GM18519 (cell line): ENCODE results near the gene TP73.
"Not testable (repeated sequence)": the region's sequence is repeated elsewhere in the genome, so short reads cannot be mapped to it uniquely, and the experiment has no call there.

ENCODE experiments used
- ATAC-seq: cut with Tn5 transposase; IDR thresholded peaks from one replicate; pipeline ENCODE4 v1.9.1; 2021; ENCODE audit warnings: mild to moderate bottlenecking, moderate library complexity; ENCODE audit not compliant: unreplicated experiment, low FRiP score

TP73 gene

GRCh38 chr1:3717715-3718601 lies 65.6 kb downstream of the TP73 start:
- no peak for ATAC-seq

- ATAC-seq, result no peak
Measured at GRCh38 chr1:3718764-3719163, 66.4 kb downstream of the TP73 start.

GRCh38 chr1:3721955-3722465 lies 69.7 kb downstream of the TP73 start:
- ATAC-seq, result no peak

GRCh38 chr1:3722846-3723245 lies 70.5 kb downstream of the TP73 start:
- ATAC-seq, result no peak

DNA sequence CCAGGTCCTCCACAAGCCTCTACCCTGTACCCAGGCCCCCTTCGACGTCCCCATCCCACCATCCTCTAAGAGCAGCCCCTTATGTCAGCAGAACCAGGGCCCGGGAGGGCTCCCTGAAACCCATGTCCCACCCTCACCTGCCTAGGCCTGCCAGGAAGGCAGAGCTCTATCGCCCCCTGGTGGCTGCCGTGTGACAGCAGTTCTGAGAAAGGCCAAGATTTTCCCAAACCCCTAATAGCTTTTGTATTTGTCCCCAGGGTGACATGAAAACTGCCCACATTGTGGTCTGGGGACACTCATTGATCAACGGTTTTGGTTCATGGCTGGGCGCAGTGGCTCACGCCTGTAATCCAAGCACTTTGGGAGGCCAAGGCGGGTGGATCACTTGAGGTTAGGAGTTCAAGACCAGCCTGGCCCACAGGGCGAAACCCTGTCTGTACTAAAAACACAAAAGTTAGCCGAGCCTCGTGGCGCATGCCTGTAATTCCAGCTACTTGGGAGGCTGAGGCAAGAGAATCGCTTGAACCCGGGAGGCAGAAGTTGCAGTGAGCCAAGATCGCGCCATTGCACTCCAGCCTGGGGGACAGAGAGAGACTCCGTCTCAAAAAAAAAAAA lies 72.2 kb downstream of the TP73 start:
- not testable (repeated sequence) for ATAC-seq

DNA sequence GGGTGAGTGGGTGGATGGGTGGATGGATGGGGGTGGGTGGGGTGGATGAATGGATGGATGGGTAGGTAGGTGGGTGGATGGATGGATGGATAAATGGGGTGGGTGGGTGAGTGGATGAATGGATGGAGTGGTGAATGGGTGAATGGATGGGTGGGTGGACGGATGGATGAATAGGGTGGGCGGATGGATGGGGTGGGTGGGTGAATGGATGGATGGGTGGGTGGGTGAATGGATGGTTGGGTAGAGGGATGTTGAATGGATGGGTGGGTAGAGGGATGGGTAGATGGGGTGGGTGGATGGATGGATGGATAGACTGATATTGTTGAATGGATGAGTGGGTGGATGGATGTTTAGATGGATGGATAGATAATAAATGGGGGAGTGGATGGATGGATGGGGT lies 73.0 kb downstream of the TP73 start:
- ATAC-seq, result no peak

GRCh38 chr1:3727042-3727824 lies 74.9 kb downstream of the TP73 start:
- ATAC-seq, result no peak

DNA sequence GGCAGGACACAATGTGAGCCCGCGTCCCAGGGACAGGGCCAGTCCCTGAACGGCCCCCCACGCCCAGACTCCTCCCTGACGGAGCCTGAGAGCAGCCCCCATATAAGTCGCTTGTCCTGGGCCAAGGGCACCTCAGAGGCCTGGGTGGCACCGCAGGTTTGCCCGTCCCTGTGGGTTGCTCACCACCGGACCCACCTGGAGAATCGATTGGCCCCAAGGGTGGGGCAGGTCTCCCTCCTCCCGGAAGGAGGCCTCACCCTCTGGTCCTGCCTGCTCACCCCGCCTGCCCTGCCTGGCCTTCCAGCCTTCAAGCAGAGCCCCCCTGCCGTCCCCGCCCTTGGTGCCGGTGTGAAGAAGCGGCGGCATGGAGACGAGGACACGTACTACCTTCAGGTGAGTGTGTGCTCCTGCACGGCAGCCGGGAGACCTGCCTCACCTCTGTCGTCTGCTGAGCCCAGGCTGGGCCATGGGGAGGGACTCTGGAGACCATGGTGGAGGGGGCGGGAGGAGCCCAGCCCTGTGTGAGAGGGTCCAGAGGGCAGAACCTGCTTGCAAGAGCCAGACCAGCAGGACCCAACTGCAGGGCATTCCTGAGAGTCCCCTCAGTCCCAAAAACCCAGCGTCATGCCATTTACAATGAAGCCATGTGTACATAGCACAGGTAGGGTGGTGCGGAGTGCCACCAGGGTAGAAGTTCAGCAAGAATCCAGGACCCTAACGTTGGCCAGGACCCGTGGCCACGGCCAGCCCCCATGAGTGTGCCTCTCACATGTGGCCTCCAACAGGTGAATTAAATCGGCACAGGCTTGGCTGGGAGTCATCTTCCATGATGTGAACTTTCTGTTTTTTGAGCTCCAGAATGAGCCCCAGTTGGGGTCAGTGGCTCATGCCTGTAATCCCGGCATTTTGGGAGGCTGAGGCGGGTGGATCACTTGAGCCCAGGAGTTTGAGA lies 75.8 kb downstream of the TP73 start:
- no peak for ATAC-seq

- no peak for ATAC-seq
Measured at GRCh38 chr1:3729594-3730542, 77.6 kb downstream of the TP73 start.

DNA sequence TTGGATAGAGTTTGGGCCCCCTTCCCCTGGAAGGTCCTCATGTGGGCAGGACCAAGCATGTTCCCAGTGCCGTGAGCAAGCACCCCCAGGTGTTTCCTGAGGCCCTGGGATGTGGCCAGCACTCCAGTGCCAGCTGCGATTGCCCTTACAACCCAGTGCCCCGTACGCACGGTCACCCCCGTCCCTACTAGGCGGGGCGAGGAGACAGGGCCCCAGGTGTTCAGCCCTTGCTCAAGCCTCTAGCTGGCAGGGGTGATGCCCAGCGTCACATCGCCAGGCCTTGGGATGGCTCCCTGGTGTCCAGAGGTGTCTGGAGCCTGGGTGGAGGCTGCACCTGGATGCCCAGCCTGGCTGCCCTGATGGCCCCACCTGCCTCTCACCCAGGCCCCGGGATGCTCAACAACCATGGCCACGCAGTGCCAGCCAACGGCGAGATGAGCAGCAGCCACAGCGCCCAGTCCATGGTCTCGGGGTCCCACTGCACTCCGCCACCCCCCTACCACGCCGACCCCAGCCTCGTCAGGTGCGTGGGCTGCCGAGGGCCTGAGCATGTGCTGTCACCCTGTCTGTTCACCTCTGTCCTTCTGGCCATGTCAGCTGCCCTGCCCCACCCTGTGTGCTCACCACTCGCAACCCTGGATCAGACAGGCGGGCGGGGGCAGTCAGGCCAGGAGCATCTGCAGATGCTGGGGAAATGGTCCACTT lies 78.4 kb downstream of the TP73 start:
- ATAC-seq, result no peak

DNA sequence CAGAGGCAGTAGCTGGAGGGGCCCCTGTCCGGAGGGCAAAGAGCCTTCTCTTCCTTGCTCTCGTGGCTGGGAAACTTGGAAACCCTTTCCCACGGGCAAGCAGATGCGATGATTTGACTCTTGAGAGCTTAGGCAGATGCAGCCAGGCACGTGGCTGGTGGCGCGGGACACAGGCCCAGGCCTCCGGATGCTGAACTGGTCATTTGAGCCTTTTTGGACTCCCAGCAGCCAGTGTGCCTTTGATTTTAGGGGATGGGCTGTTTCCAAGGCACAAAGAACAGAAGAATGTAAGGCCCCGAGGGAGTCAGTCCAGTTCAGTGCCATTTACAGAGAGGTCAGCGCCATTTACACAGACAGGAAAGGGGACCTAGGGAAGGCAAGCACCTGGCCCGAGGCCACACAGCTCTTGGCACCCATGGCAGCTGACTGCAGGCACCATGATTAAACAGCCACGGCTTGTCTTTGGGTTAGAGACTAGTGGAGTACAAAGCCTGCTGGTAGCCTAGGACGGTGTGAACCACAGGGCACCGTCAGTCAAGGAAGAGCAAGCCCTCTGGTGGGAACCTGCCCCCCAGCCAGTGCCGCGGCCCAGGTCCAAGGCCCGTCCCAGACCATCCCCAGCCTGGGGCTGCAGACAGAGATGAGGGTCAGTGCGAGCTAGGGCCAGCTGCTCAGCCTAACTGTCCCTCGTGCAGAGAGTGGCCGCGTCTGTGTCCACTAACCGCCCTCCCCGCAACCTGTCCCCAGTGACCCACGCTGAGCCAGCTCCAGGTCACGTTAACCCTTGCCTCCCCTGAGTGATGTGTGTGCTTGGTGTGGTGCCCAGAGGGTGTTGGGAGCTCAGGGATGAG lies 79.5 kb downstream of the TP73 start:
- no peak for ATAC-seq

- no peak for ATAC-seq
Measured at GRCh38 chr1:3732434-3733093, 80.2 kb downstream of the TP73 start.

- ATAC-seq, result no peak
Measured at GRCh38 chr1:3733094-3733882, 81.0 kb downstream of the TP73 start.

- no peak for ATAC-seq
Measured at GRCh38 chr1:3733883-3734589, 81.7 kb downstream of the TP73 start.

- ATAC-seq, result no peak
Measured at GRCh38 chr1:3734602-3735001, 82.3 kb downstream of the TP73 start.
